A673 (cell line): ENCODE measurements around the gene GH2. TPM values are rescaled to one million over a fixed set of nuclear protein-coding genes. Genes with fewer than 3 reads are reported as not detected.
"Not testable (repeated sequence)": the region's sequence is repeated elsewhere in the genome, so short reads cannot be mapped to it uniquely, and the experiment has no call there.

Experiments used
- BruUV-seq: library from RNA; stranded (reverse); fragments of 400-500 nt; replicated peaks from 2 replicates; lab custom pipeline; 2021; lab: Mats Ljungman, UMichigan
- CTCF ChIA-PET: fragments of 300-600 bp; sonication (Branson Sonifier 250); formaldehyde crosslinking; loops from one replicate; lab custom pipeline; 2022; ENCODE audit warnings: antibody characterized with exemption; lab: Charles Lee
- POLR2A ChIA-PET: fragments of 300-600 bp; sonication (Branson Sonifier 250); formaldehyde crosslinking; loops from one replicate; lab custom pipeline; 2022; ENCODE audit warnings: antibody characterized with exemption; ENCODE audit not compliant: low non-redundant PET; lab: Charles Lee
- DNase-seq: peaks from one replicate; pipeline ENCODE4 v3.0.0-alpha.2; 2015; ENCODE audit warnings: low spot score
- H3K27ac ChIP-seq: fragments of 200-600 bp; sonication (generic); 2 replicates; pipeline ENCODE4 v1.5.1; 2016; ENCODE audit warnings: mixed run types, low read depth, mild to moderate bottlenecking, mixed read lengths, antibody characterized with exemption, low read length; ENCODE audit not compliant: poor library complexity, severe bottlenecking
- H3K27me3 ChIP-seq: fragments of 200-600 bp; sonication (generic); replicated peaks from 2 replicates; pipeline ENCODE4 v1.6.1; 2017; ENCODE audit warnings: mixed run types, low read depth, mild to moderate bottlenecking, mixed read lengths, antibody characterized with exemption, low read length; ENCODE audit not compliant: insufficient read depth, poor library complexity
- H3K36me3 ChIP-seq: fragments of 200-600 bp; sonication (generic); 2 replicates; pipeline ENCODE4 v1.6.1; 2016; ENCODE audit warnings: mixed run types, mild to moderate bottlenecking, mixed read lengths, antibody characterized with exemption, low read length; ENCODE audit not compliant: insufficient read depth, poor library complexity, severe bottlenecking
- H3K4me1 ChIP-seq: fragments of 200-600 bp; sonication (generic); 2 replicates; pipeline ENCODE4 v1.6.1; 2017; ENCODE audit warnings: mixed run types, mild to moderate bottlenecking, mixed read lengths, antibody characterized with exemption, low read length; ENCODE audit not compliant: insufficient read depth, poor library complexity, severe bottlenecking
- H3K4me3 ChIP-seq: fragments of 200-600 bp; sonication (generic); 2 replicates; pipeline ENCODE4 v1.5.1; 2016; ENCODE audit warnings: low read depth, mixed run types, mild to moderate bottlenecking, mixed read lengths, low read length; ENCODE audit not compliant: poor library complexity, severe bottlenecking
- H3K9me3 ChIP-seq: fragments of 200-600 bp; sonication (generic); 2 replicates; pipeline ENCODE4 v1.6.1; 2016; ENCODE audit warnings: mixed run types, low read depth, mild to moderate bottlenecking, mixed read lengths, antibody characterized with exemption, low read length; ENCODE audit not compliant: poor library complexity, severe bottlenecking
- EZH2 ChIP-seq: fragments of 200-600 bp; sonication (generic); IDR thresholded peaks from 2 replicates; pipeline ENCODE4 v1.6.1; 2017; ENCODE audit warnings: borderline replicate concordance, low read depth, mild to moderate bottlenecking, mixed read lengths, antibody characterized with exemption, low read length; ENCODE audit not compliant: poor library complexity, severe bottlenecking
- intact Hi-C: fragments of 100-400 bp; cut with micrococcal nuclease; formaldehyde crosslinking; loops from one replicate; pipeline ENCODE4 v1.10.0; 2022; ENCODE audit not compliant: unreplicated experiment
- total RNA-seq: library from RNA; stranded (reverse); gene quantifications from 2 replicates; pipeline ENCODE4 v1.2.3, GENCODE V29; 2021
- TF ChIP-seq, protein P1 (sequence below): fragments of 300-800, 200-600 bp; sonication (generic); conservative IDR thresholded peaks from 2 replicates; pipeline ENCODE4 v1.5.1; 2017; ENCODE audit warnings: low read depth, mild to moderate bottlenecking, antibody characterized with exemption, low read length, moderate library complexity, mixed read lengths

GH2 gene
- total RNA-seq, 1 experiment from 2014 or later, result not detected

DNA sequence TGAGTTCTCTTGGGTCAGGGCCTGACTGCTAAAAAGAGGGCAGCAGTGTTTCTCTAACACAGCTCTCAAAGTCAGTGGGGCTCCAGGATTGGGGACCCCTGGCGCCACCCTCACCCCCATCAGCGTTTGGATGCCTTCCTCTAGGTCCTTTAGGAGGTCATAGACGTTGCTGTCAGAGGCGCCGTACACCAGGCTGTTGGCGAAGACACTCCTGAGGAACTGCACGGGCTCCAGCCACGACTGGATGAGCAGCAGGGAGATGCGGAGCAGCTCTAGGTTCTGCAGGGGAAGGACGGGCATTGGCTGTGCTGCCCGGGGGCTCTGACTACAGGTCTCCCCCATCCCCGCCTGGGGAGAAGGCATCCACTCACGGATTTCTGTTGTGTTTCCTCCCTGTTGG lies 35.9 kb upstream of the GH2 start:
- no peak overlapping the region for H3K27ac ChIP-seq
- ChIA-PET CTCF (interaction anchor here (1.3 kb wide), 1 partner anchor 216 kb away, joined by 5 read pairs; no protein-coding TSS in a partner anchor), POLR2A (interaction anchor here (0.6 kb wide), 1 partner anchor 495 kb away, joined by 3 read pairs; no protein-coding TSS in a partner anchor)
- no TSS peak for BruUV-seq
- no peaks in the 10 kb centered on the region for H3K9me3 ChIP-seq
- H3K4me1 ChIP-seq, result no peaks in the 10 kb centered on the region
- H3K4me3 ChIP-seq, result no peak overlapping the region
- no peaks in the 10 kb centered on the region for H3K27me3 ChIP-seq
- intact Hi-C loops, result loop anchor here (2.0 to 10.0 kb wide), 4 partner anchors 29 to 367 kb away; partner anchors contain the start of gene ERN1
- no peak for DNase-seq
- H3K36me3 ChIP-seq, result no peaks in the 10 kb centered on the region
- TF ChIP-seq, protein P1, sequence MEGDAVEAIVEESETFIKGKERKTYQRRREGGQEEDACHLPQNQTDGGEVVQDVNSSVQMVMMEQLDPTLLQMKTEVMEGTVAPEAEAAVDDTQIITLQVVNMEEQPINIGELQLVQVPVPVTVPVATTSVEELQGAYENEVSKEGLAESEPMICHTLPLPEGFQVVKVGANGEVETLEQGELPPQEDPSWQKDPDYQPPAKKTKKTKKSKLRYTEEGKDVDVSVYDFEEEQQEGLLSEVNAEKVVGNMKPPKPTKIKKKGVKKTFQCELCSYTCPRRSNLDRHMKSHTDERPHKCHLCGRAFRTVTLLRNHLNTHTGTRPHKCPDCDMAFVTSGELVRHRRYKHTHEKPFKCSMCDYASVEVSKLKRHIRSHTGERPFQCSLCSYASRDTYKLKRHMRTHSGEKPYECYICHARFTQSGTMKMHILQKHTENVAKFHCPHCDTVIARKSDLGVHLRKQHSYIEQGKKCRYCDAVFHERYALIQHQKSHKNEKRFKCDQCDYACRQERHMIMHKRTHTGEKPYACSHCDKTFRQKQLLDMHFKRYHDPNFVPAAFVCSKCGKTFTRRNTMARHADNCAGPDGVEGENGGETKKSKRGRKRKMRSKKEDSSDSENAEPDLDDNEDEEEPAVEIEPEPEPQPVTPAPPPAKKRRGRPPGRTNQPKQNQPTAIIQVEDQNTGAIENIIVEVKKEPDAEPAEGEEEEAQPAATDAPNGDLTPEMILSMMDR, result no peak
- no peak for TF ChIP-seq EZH2

DNA sequence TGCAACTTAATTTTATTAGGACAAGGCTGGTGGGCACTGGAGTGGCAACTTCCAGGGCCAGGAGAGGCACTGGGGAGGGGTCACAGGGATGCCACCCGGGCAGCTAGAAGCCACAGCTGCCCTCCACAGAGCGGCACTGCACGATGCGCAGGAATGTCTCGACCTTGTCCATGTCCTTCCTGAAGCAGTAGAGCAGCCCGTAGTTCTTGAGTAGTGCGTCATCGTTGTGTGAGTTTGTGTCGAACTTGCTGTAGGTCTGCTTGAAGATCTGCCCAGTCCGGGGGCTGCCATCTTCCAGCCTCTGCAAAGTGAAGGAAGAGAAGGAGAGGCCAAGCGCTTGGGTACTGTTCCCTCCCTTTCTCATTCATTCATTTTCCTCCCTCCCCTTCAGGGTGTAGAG lies 35.5 kb upstream of the GH2 start:
- H3K27me3 ChIP-seq, BruUV-seq, H3K4me3 ChIP-seq, H3K36me3 ChIP-seq, H3K9me3 ChIP-seq, DNase-seq, H3K27ac ChIP-seq, POLR2A ChIA-PET, H3K4me1 ChIP-seq: not testable (repeated sequence)
- CTCF ChIA-PET, result interaction anchor here (1.3 kb wide), 1 partner anchor 216 kb away, joined by 5 read pairs; no protein-coding TSS in a partner anchor
- intact Hi-C loops, result loop anchor here (5.0 to 10.0 kb wide), 3 partner anchors 110 to 368 kb away; partner anchors contain the start of gene ERN1

DNA sequence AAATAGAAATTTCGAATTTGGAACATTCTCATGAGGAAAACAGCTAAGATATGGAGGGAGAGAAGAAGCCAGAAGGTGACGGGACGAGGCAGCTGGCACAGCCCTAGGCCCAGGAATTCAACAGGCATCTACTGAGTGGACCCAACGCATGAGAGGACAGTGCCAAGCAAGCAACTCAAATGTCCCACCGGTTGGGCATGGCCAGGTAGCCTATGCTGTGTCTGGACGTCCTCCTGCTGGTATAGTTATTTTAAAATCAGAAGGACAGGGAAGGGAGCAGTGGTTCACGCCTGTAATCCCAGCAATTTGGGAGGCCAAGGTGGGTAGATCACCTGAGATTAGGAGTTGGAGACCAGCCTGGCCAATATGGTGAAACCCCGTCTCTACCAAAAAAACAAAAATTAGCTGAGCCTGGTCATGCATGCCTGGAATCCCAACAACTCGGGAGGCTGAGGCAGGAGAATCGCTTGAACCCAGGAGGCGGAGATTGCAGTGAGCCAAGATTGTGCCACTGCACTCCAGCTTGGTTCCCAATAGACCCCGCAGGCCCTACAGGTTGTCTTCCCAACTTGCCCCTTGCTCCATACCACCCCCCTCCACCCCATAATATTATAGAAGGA lies 34.9 kb upstream of the GH2 start:
- Histone ChIP-seq H3K4me3 (no peak overlapping the region), H3K36me3 (no peaks in the 10 kb centered on the region), H3K27ac (no peak overlapping the region), H3K27me3 (no peaks in the 10 kb centered on the region), H3K9me3 (no peaks in the 10 kb centered on the region), H3K4me1 (no peaks in the 10 kb centered on the region)
- intact Hi-C loops, result loop anchor here (5.0 to 10.0 kb wide), 3 partner anchors 111 to 368 kb away; partner anchors contain the start of gene ERN1
- ChIA-PET POLR2A (no interaction called here), CTCF (no interaction called here)
- no peak for TF ChIP-seq EZH2
- TF ChIP-seq, protein P1, result no peak
- no TSS peak for BruUV-seq
- DNase-seq, result no peak

DNA sequence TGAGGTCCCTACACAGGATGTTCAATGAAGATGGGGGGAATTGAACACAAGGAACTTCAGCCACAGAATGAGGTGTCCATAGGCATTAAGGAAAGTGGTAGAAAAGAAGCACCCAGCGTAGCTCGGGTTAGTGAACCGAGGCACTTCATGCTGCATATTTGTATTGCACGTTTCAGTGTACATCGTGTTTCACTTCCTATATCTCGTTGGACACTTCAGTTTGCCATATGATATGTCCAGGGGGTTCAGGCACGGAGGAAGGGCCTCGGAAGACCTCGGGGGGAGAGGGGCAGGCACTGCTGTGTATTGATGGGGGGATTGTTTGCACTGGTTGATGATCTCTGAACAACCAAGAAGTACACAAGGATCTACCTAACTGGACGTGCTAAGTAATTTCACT lies 34.0 kb upstream of the GH2 start:
- POLR2A ChIA-PET, H3K27me3 ChIP-seq, H3K27ac ChIP-seq, CTCF ChIA-PET, H3K36me3 ChIP-seq, H3K4me3 ChIP-seq, BruUV-seq, DNase-seq, H3K9me3 ChIP-seq, H3K4me1 ChIP-seq: not testable (repeated sequence)
- intact Hi-C loops, result loop anchor here (5.0 to 10.0 kb wide), 3 partner anchors 112 to 369 kb away; partner anchors contain the start of gene ERN1
